ENCODE data around the gene IL3.

DNA sequence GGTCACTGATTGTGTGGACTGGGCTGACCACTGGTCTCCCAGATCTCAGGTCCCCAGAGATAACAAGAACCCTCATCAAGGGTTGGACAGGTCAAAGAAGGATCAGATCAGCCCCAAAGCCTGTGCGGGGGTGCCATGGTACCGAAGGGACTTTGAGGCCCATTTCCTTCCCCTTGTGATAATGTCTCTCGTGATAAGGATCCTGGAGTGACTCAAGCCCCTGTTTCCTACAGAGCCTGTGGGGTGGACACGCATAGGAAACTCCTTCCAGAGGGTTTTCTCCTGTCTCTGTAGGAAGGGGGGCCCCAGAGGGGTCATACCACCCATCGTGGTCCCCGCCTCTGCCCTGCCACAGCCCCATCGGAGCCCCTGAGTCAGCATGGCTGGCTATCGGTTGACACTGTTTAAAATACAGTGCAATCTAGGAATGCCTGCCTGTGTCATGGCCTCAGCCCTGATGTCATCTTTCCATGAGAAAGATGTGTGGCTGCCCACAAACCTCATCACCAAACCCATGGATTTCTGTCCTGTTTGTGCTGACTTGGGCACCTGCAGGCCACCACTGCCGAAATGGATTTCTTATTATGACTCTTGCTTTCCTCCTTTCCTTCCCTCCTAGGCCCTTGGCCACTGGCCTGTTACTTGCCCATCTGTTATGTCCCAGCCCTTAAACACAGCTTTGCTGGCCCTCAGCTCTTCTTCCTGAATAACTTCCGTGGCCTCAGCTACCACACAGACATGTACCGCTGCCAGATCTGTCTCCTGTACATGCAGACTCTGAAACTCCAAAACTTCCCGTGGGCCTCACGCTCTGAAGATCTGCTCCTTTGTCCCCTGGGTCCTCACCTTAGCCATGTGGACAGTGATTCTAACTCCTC lies 10.2 kb downstream of the IL3 start:
- TF ChIP-seq, protein P1, sequence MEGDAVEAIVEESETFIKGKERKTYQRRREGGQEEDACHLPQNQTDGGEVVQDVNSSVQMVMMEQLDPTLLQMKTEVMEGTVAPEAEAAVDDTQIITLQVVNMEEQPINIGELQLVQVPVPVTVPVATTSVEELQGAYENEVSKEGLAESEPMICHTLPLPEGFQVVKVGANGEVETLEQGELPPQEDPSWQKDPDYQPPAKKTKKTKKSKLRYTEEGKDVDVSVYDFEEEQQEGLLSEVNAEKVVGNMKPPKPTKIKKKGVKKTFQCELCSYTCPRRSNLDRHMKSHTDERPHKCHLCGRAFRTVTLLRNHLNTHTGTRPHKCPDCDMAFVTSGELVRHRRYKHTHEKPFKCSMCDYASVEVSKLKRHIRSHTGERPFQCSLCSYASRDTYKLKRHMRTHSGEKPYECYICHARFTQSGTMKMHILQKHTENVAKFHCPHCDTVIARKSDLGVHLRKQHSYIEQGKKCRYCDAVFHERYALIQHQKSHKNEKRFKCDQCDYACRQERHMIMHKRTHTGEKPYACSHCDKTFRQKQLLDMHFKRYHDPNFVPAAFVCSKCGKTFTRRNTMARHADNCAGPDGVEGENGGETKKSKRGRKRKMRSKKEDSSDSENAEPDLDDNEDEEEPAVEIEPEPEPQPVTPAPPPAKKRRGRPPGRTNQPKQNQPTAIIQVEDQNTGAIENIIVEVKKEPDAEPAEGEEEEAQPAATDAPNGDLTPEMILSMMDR (conservative IDR thresholded peaks at IDR 0.05; ENCODE audit: low read length): no peak
- no peak for TF ChIP-seq EZH2phosphoT487 (IDR thresholded peaks at IDR 0.05; ENCODE audit: borderline replicate concordance, low read depth, low read length)

All from OCI-LY7 (cell line).